HG03175 (cell line): ENCODE data around the gene HTT.
"Not testable (repeated sequence)": the region's sequence is repeated elsewhere in the genome, so short reads cannot be mapped to it uniquely, and the experiment has no call there.

Experiments used
- ATAC-seq: cut with Tn5 transposase; IDR thresholded peaks from one replicate; pipeline ENCODE4 v1.9.1; 2021; ENCODE audit warnings: mild to moderate bottlenecking, moderate library complexity; ENCODE audit not compliant: unreplicated experiment

Gene HTT

GRCh38 chr4:3116955-3117354 is 42.5 kb downstream of the HTT start:
- no peak for ATAC-seq

GRCh38 chr4:3118312-3118711 is 43.8 kb downstream of the HTT start:
- no peak for ATAC-seq

- ATAC-seq, result no peak
Observed at GRCh38 chr4:3119464-3119863, 45.0 kb downstream of the HTT start.

- ATAC-seq, result no peak
Observed at GRCh38 chr4:3121110-3121509, 46.6 kb downstream of the HTT start.

- no peak for ATAC-seq
Observed at GRCh38 chr4:3121596-3121995, 47.1 kb downstream of the HTT start.

- ATAC-seq, result no peak
Observed at GRCh38 chr4:3122081-3122563, 47.6 kb downstream of the HTT start.

GRCh38 chr4:3123181-3123671 is 48.7 kb downstream of the HTT start:
- ATAC-seq, result no peak

- no peak for ATAC-seq
Observed at GRCh38 chr4:3124070-3124767, 49.7 kb downstream of the HTT start.

GRCh38 chr4:3127112-3127511 is 52.6 kb downstream of the HTT start:
- no peak for ATAC-seq

GRCh38 chr4:3128058-3128457 is 53.6 kb downstream of the HTT start:
- ATAC-seq, result no peak

- ATAC-seq, result no peak
Observed at GRCh38 chr4:3128976-3129375, 54.5 kb downstream of the HTT start.

GRCh38 chr4:3130201-3130600 is 55.7 kb downstream of the HTT start:
- no peak for ATAC-seq

- no peak for ATAC-seq
Observed at GRCh38 chr4:3130826-3131225, 56.3 kb downstream of the HTT start.

GRCh38 chr4:3134201-3134600 is 59.7 kb downstream of the HTT start:
- no peak for ATAC-seq

GRCh38 chr4:3135155-3136011 is 60.9 kb downstream of the HTT start:
- ATAC-seq, result no peak

- no peak for ATAC-seq
Observed at GRCh38 chr4:3136454-3136853, 62.0 kb downstream of the HTT start.

- ATAC-seq, result no peak
Observed at GRCh38 chr4:3137908-3138307, 63.4 kb downstream of the HTT start.

GRCh38 chr4:3145234-3145924 is 70.9 kb downstream of the HTT start:
- ATAC-seq, result no peak

GRCh38 chr4:3148926-3149325 is 74.4 kb downstream of the HTT start:
- ATAC-seq, result no peak

- ATAC-seq, result not testable (repeated sequence)
Observed at GRCh38 chr4:3151238-3151637, 76.8 kb downstream of the HTT start.

GRCh38 chr4:3157366-3157765 is 82.9 kb downstream of the HTT start:
- no peak for ATAC-seq
